Nephron (organoid): ENCODE data around the gene RALB.
A peak's percentile ranks its signal among the peaks of the same experiment; 100 is the strongest.

ENCODE experiments used
- H3K27ac Mint-ChIP-seq, 3 experiments: 2 replicates each; pipeline ENCODE4 v1.8.0; 2020; ENCODE audit warnings: mixed read lengths in 3 of 3, mild to moderate bottlenecking in 2 of 3, moderate library complexity in 1 of 3
- H3K27me3 Mint-ChIP-seq: 2 replicates; pipeline ENCODE4 v1.8.0; 2021; ENCODE audit warnings: low read depth, mild to moderate bottlenecking, moderate library complexity, mixed read lengths
- H3K36me3 Mint-ChIP-seq: 2 replicates; pipeline ENCODE4 v1.8.0; 2020; ENCODE audit warnings: low read depth, mixed read lengths
- H3K4me1 Mint-ChIP-seq: 2 replicates; pipeline ENCODE4 v1.8.0; 2020; ENCODE audit warnings: mixed read lengths
- H3K4me3 Mint-ChIP-seq, 3 experiments: 2 replicates each; pipeline ENCODE4 v1.8.0; 2020; ENCODE audit warnings: mild to moderate bottlenecking in 3 of 3, mixed read lengths in 3 of 3, moderate library complexity in 2 of 3
- H3K9me3 Mint-ChIP-seq: 2 replicates; pipeline ENCODE4 v1.8.0; 2020; ENCODE audit warnings: mixed read lengths
- TF ChIP-seq, protein P1 (sequence below), 3 experiments: fragments of 200-600 bp; sonication (generic); IDR thresholded peaks; one replicate each; pipeline ENCODE4 v1.5.0; 2021; ENCODE audit warnings: antibody characterized with exemption in 3 of 3; ENCODE audit not compliant: unreplicated experiment in 3 of 3

The RALB gene

DNA sequence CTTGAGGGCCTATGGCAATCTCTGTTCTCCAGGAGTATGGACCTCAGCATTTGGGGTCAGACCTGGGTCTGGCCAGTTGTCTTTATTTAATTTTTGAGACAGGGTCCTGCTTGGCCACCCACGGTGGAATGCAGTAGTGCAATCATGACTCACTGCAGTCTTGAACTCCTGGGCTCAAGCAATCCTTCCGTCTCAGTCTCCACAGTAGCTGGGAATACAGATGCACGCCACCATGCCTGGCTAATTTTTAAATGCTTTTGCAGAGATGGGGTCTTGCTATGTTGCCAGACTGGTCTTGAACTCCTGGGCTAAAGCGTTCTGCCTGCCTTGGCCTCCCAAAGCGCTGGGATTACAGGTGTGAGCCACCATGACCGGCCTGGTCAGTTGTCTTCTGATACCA lies 46.9 kb downstream of the RALB start:
- Mint-ChIP-seq H3K4me3 (no peak overlapping the region), H3K36me3 (peaks cover 63% of the 10 kb centered on the region), H3K9me3 (no peaks in the 10 kb centered on the region), H3K4me1 (no peaks in the 10 kb centered on the region), H3K27me3 (peaks cover 3% of the 10 kb centered on the region), H3K27ac (no peak overlapping the region)
- TF ChIP-seq, protein P1, sequence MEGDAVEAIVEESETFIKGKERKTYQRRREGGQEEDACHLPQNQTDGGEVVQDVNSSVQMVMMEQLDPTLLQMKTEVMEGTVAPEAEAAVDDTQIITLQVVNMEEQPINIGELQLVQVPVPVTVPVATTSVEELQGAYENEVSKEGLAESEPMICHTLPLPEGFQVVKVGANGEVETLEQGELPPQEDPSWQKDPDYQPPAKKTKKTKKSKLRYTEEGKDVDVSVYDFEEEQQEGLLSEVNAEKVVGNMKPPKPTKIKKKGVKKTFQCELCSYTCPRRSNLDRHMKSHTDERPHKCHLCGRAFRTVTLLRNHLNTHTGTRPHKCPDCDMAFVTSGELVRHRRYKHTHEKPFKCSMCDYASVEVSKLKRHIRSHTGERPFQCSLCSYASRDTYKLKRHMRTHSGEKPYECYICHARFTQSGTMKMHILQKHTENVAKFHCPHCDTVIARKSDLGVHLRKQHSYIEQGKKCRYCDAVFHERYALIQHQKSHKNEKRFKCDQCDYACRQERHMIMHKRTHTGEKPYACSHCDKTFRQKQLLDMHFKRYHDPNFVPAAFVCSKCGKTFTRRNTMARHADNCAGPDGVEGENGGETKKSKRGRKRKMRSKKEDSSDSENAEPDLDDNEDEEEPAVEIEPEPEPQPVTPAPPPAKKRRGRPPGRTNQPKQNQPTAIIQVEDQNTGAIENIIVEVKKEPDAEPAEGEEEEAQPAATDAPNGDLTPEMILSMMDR (IDR thresholded peaks at IDR 0.05; ENCODE audit: unreplicated experiment in 3 of 3) = no peak

DNA sequence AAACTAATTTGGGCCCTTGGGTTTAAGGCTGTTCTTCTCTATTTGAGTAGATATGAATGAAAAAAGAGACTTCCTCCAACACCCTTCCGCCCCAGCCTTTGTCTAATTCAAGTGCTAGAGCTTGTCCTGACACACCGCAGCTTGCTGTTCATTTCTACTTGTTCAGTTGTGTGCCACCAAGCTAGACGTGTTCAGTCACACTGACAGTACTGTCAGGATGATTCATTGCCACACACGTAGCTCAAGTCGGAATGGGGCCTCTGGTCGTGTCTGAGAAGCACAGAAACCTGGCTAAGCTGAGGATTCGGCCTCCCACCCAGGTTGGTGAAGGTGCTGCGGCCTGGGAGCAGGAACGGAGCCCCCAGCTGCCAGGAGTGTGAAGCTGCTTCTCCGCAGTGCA lies 47.7 kb downstream of the RALB start:
- Mint-ChIP-seq H3K36me3 (peaks cover 62% of the 10 kb centered on the region), H3K27ac (no peak overlapping the region), H3K27me3 (peaks cover 3% of the 10 kb centered on the region), H3K4me1 (no peaks in the 10 kb centered on the region), H3K4me3 (no peak overlapping the region), H3K9me3 (no peaks in the 10 kb centered on the region)
- TF ChIP-seq, protein P1 (IDR thresholded peaks at IDR 0.05; ENCODE audit: unreplicated experiment in 3 of 3) = no peak

DNA sequence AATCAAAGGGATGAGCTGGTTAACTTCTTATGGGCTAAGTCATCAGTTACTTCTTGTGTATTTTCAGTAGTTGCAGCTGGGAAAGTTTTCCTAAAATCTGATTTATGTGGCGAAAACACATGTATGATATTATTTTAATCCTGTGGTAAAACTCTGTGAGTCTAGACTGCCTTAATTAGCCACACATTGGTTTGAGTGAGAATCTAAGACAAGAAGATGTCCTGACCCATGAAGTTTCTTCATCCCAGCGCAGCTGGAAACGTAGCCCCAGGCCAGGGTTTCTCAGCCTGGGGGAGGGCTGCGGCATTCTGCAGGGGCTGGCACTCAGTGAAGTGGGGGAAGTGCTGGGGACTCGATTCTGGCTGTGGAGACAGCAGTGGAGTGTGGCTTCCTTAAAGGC lies 48.6 kb downstream of the RALB start:
- H3K9me3 Mint-ChIP-seq = no peaks in the 10 kb centered on the region
- H3K4me1 Mint-ChIP-seq = no peaks in the 10 kb centered on the region
- H3K27ac Mint-ChIP-seq = no peak overlapping the region
- TF ChIP-seq, protein P1 (IDR thresholded peaks at IDR 0.05; ENCODE audit: unreplicated experiment in 3 of 3) = no peak
- H3K36me3 Mint-ChIP-seq = peaks cover 62% of the 10 kb centered on the region
- peaks cover 3% of the 10 kb centered on the region for H3K27me3 Mint-ChIP-seq
- H3K4me3 Mint-ChIP-seq = no peak overlapping the region

GRCh38 chr2:120302301-120302700 lies 49.6 kb downstream of the RALB start:
- Mint-ChIP-seq H3K27me3 (peaks cover 3% of the 10 kb centered on the region), H3K4me1 (no peaks in the 10 kb centered on the region), H3K4me3 (no peak overlapping the region), H3K27ac (no peak overlapping the region), H3K9me3 (no peaks in the 10 kb centered on the region), H3K36me3 (peaks cover 57% of the 10 kb centered on the region)
- TF ChIP-seq, protein P1 (IDR thresholded peaks at IDR 0.05; ENCODE audit: unreplicated experiment in 3 of 3) = no peak

DNA sequence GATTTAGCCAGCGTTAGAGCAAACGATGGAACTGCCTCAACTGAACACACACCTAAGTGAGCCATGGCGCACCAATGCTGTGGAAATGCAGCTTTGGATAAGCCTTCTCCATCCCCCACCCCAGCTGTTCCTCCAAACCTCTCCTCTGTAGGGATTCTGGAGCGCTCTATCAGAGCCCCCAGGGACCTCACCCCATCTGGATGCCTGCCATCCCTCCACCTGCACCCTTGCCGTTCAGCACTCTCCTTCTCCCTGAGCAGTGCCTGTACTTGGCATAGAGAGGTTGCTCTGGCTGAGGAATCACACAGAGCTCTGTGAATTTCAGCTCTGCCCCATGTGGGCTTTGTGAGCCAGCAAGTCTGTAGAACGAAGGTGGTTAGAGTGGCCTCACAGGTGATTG lies 50.5 kb downstream of the RALB start:
- no peaks in the 10 kb centered on the region for H3K4me1 Mint-ChIP-seq
- H3K27me3 Mint-ChIP-seq = peaks cover 3% of the 10 kb centered on the region
- H3K9me3 Mint-ChIP-seq = no peaks in the 10 kb centered on the region
- H3K27ac Mint-ChIP-seq = no peak overlapping the region
- H3K36me3 Mint-ChIP-seq = peaks cover 48% of the 10 kb centered on the region
- H3K4me3 Mint-ChIP-seq = no peak overlapping the region
- TF ChIP-seq, protein P1 (IDR thresholded peaks at IDR 0.05; ENCODE audit: unreplicated experiment in 3 of 3) = no peak

DNA sequence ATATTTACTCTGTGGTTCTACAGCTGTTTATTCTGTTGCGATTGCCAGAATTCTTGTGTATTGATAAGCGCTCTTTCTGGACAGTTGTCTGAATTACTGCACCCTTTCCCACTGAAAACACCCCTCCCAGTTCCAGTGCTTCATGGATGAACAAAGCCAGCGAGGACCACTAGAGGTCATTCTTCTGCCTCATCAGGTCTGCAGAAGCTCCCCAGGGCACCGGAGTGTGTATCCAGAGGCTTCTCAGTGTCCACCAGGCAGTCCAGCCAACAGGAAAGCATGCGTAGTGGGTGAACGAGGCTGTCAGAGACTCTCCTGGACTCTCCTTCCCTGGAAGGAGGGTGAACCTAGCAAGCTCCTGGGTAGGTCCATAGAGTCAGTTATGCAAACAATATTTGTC lies 52.6 kb downstream of the RALB start:
- H3K4me1 Mint-ChIP-seq = no peaks in the 10 kb centered on the region
- TF ChIP-seq, protein P1 (IDR thresholded peaks at IDR 0.05; ENCODE audit: unreplicated experiment in 3 of 3) = peak in 1 of 3 experiments; percentile 27
- peaks cover 3% of the 10 kb centered on the region for H3K27me3 Mint-ChIP-seq
- H3K9me3 Mint-ChIP-seq = no peaks in the 10 kb centered on the region
- H3K36me3 Mint-ChIP-seq = peaks cover 29% of the 10 kb centered on the region
- no peak overlapping the region for H3K4me3 Mint-ChIP-seq
- no peak overlapping the region for H3K27ac Mint-ChIP-seq
